GM23248 (cell line): ENCODE results near the gene TMEM169. TPM values are rescaled to one million over a fixed set of nuclear protein-coding genes. Genes with fewer than 3 reads are reported as not detected.
"Not testable (repeated sequence)": the region's sequence is repeated elsewhere in the genome, so short reads cannot be mapped to it uniquely, and the experiment has no call there.

Source experiments
- DNase-seq: peaks from one replicate; pipeline ENCODE4 v3.0.0-alpha.2; 2015
- H2AFZ ChIP-seq: fragments of 200-600 bp; sonication (generic); 2 replicates; pipeline ENCODE4 v1.6.1; 2016; ENCODE audit warnings: antibody characterized with exemption
- H3F3A ChIP-seq: fragments of 200-600 bp; sonication (generic); 2 replicates; pipeline ENCODE4 v1.6.1; 2016; ENCODE audit warnings: mild to moderate bottlenecking, antibody characterized with exemption, mixed run types; ENCODE audit not compliant: insufficient read depth
- H3K27ac ChIP-seq: fragments of 200-600 bp; sonication (generic); 2 replicates; pipeline ENCODE4 v1.5.1; 2016; ENCODE audit warnings: mild to moderate bottlenecking
- H3K27me3 ChIP-seq: fragments of 200-600 bp; sonication (generic); replicated peaks from 2 replicates; pipeline ENCODE4 v1.6.1; 2016; ENCODE audit warnings: mild to moderate bottlenecking; ENCODE audit not compliant: insufficient read depth
- H3K36me3 ChIP-seq: fragments of 200-600 bp; sonication (generic); 2 replicates; pipeline ENCODE4 v1.6.1; 2016; ENCODE audit warnings: low read depth, mild to moderate bottlenecking
- H3K4me1 ChIP-seq: fragments of 200-600 bp; sonication (generic); 2 replicates; pipeline ENCODE4 v1.6.1; 2016; ENCODE audit warnings: mild to moderate bottlenecking; ENCODE audit not compliant: insufficient read depth
- H3K4me2 ChIP-seq: fragments of 200-600 bp; sonication (generic); one replicate; pipeline ENCODE4 v1.6.1; 2016; ENCODE audit warnings: mild to moderate bottlenecking; ENCODE audit not compliant: unreplicated experiment
- H3K4me3 ChIP-seq: fragments of 200-600 bp; sonication (generic); 2 replicates; pipeline ENCODE4 v1.5.1; 2016; ENCODE audit warnings: mild to moderate bottlenecking
- H3K79me2 ChIP-seq: fragments of 200-600 bp; sonication (generic); 2 replicates; pipeline ENCODE4 v1.6.1; 2016; ENCODE audit warnings: mild to moderate bottlenecking; ENCODE audit not compliant: insufficient read depth
- H3K9ac ChIP-seq: fragments of 200-600 bp; sonication (generic); 2 replicates; pipeline ENCODE4 v1.6.1; 2016; ENCODE audit warnings: mild to moderate bottlenecking
- H3K9me2 ChIP-seq: fragments of 200-600 bp; sonication (generic); 2 replicates; pipeline ENCODE4 v1.6.1; 2016; ENCODE audit warnings: mixed run types, mild to moderate bottlenecking, moderate library complexity; ENCODE audit not compliant: insufficient read depth
- H3K9me3 ChIP-seq: fragments of 200-600 bp; sonication (generic); one replicate; pipeline ENCODE4 v1.6.1; 2017; ENCODE audit warnings: low read depth
- H4K20me1 ChIP-seq: fragments of 200-600 bp; sonication (generic); 2 replicates; pipeline ENCODE4 v1.6.0; 2016; ENCODE audit not compliant: insufficient read depth
- EZH2 ChIP-seq: fragments of 200-600 bp; sonication (generic); IDR thresholded peaks from 2 replicates; pipeline ENCODE4 v1.6.1; 2018; ENCODE audit warnings: antibody characterized with exemption, mild to moderate bottlenecking; ENCODE audit not compliant: insufficient read depth, poor library complexity, severe bottlenecking
- EZH2phosphoT487 ChIP-seq: fragments of 200-600 bp; sonication (generic); IDR thresholded peaks from 2 replicates; pipeline ENCODE4 v1.6.1; 2018; ENCODE audit warnings: antibody characterized with exemption, moderate library complexity, mild to moderate bottlenecking, low read depth; ENCODE audit not compliant: insufficient read depth
- WGBS, 2 experiments: methylation state at CpG; one replicate each; pipeline ENCODE4 v1.1.6; 2015 to 2017; ENCODE audit warnings: low lambda C conversion rate in 2 of 2, low coverage in 1 of 2; ENCODE audit errors: missing lambda C conversion rate in 2 of 2; 5-methylcytosine and 5-hydroxymethylcytosine counted together
- in situ Hi-C: fragments of 300-500 bp; cut with MboI; formaldehyde crosslinking; loops from 2 replicates; pipeline ENCODE4 v1.15.0; 2020
- polyA plus RNA-seq: library from polyadenylated mRNA; unstranded; fragments of >200 nt; fragmentation: Nextera tagmentation; extraction: Ambion mirVana; gene quantifications from 2 replicates; pipeline ENCODE4 v1.2.1, GENCODE V29; 2016
- total RNA-seq: library from RNA; depleted of rRNA; stranded (reverse); fragments of >200 nt; shearing (Covaris generic); gene quantifications from 2 replicates; pipeline ENCODE4 v1.2.3, GENCODE V29; 2014

Gene TMEM169
- total and polyA plus RNA-seq, 2 experiments from 2014 or later: under 0.01 to 0.11 TPM

GRCh38 chr2:216078776-216079175 is 2.9 kb upstream of the TMEM169 start:
- H3K4me2 ChIP-seq: no peak overlapping the region
- 94 to 96% methylated on average over 1 of the region's 1 CpG for WGBS, 2 experiments
- H3K4me1 ChIP-seq: 0 out of 2 replicates have a peak, but pooled peaks cover 4% of the 10 kb centered on the region
- no peak overlapping the region for H3K4me3 ChIP-seq
- H3F3A ChIP-seq: no peaks in the 10 kb centered on the region
- H3K79me2 ChIP-seq: no peaks in the 10 kb centered on the region
- H3K9me2 ChIP-seq: no peaks in the 10 kb centered on the region
- H2AFZ ChIP-seq: no peak overlapping the region
- no peak overlapping the region for H3K9ac ChIP-seq
- H3K27me3 ChIP-seq: no peaks in the 10 kb centered on the region
- DNase-seq: no peak
- H3K27ac ChIP-seq: no peak overlapping the region
- TF ChIP-seq EZH2phosphoT487: no peak
- TF ChIP-seq EZH2: no peak
- H3K36me3 ChIP-seq: no peaks in the 10 kb centered on the region
- in situ Hi-C loops: no loop called here
- no peaks in the 10 kb centered on the region for H3K9me3 ChIP-seq
- H4K20me1 ChIP-seq: no peaks in the 10 kb centered on the region

- H3K27ac ChIP-seq, H3K4me1 ChIP-seq, H3K27me3 ChIP-seq, H3K79me2 ChIP-seq, in situ Hi-C loops, DNase-seq, H3K9ac ChIP-seq, H3K4me2 ChIP-seq, H3K36me3 ChIP-seq, H3K9me3 ChIP-seq, H2AFZ ChIP-seq, H3K9me2 ChIP-seq, H3K4me3 ChIP-seq, H3F3A ChIP-seq, H4K20me1 ChIP-seq: not testable (repeated sequence)
- WGBS, 2 experiments: 95 to 98% methylated on average over 10 of the region's 10 CpGs
Measured at GRCh38 chr2:216080048-216080447, 1.7 kb upstream of the TMEM169 start.

DNA sequence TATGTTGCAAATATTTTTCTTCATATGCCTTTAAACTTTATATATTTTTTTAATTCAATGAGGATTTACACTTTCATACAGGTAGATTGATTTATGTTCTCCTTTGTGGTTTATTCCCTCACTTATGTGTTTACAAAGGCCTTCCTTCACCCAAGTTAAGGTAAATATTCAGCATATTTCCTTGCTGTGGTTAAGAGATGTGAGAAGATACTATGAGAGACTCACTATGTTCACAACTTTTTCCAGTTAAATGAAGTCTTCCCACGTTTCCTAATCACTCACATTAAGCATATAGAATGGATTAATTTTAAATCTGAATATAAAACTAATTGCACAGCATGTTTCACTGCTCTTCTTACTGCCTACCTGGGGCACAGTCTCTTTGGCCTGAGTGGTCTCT is 707 bp upstream of the TMEM169 start:
- Histone ChIP-seq H3K27me3 (no peaks in the 10 kb centered on the region), H4K20me1 (no peaks in the 10 kb centered on the region), H3K36me3 (no peaks in the 10 kb centered on the region), H3K79me2 (no peaks in the 10 kb centered on the region), H3K9me3 (no peaks in the 10 kb centered on the region), H3K27ac (no peak overlapping the region), H3K4me3 (peak overlapping the region; percentile 84), H3K4me1 (0 out of 2 replicates have a peak, but pooled peaks cover 4% of the 10 kb centered on the region), H3F3A (no peaks in the 10 kb centered on the region), H3K9ac (peak overlapping the region; percentile 77), H3K4me2 (peak overlapping the region; percentile 81), H2AFZ (peak overlapping the region; percentile 91), H3K9me2 (no peaks in the 10 kb centered on the region)
- WGBS, 2 experiments: 7 to 11% methylated on average over 1 of the region's 1 CpG
- TF ChIP-seq EZH2 (no peak), EZH2phosphoT487 (no peak)
- in situ Hi-C loops: no loop called here
- no peak for DNase-seq

DNA sequence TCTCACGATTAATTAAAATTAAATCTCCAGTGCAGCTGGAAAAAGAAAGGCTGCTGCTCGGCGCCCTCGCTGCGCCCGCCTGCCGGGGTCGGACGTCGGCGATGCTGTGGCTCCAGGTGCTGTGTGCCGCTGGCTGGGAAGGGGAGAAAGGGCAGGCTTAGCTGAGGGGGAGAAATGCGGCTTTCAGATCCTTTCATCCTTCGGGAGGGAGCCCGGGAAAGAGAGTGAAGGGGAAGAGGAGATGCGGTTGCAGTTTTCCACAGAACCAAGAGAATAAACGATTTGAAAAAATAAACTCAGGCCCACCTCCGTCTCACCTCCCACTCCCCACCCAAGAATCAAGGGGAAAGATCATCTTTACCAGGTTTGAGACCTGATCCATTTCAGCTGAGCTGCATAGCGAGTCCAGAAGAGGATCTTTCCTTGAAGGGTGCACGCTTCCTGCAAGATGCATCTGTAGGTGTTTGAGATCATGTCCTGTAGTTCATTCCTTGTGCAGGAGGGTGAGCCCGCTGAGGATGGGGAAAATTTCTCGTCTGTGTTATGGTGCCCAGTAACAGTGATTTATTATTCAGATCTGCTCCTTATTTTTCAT is 495 bp downstream of the TMEM169 start:
- Histone ChIP-seq H3K27ac (no peak overlapping the region), H2AFZ (peak overlapping the region; percentile 91), H3K4me2 (peak overlapping the region; percentile 81), H3K4me1 (0 out of 2 replicates have a peak, but pooled peaks cover 4% of the 10 kb centered on the region), H3K4me3 (peak overlapping the region; percentile 84), H3K9me3 (no peaks in the 10 kb centered on the region), H4K20me1 (no peaks in the 10 kb centered on the region), H3K9me2 (no peaks in the 10 kb centered on the region), H3K9ac (peak overlapping the region; percentile 77), H3K36me3 (no peaks in the 10 kb centered on the region), H3K79me2 (no peaks in the 10 kb centered on the region), H3F3A (no peaks in the 10 kb centered on the region), H3K27me3 (no peaks in the 10 kb centered on the region)
- in situ Hi-C loops: no loop called here
- 15% methylated on average over 20 to 22 of the region's 22 CpGs for WGBS, 2 experiments
- no peak for TF ChIP-seq EZH2phosphoT487
- no peak for DNase-seq

GRCh38 chr2:216082805-216083204 is 1.1 kb downstream of the TMEM169 start:
- Histone ChIP-seq H3K79me2 (no peaks in the 10 kb centered on the region), H2AFZ (no peak overlapping the region; the same call in 1 of the 2 replicates), H3F3A (no peaks in the 10 kb centered on the region), H3K9me3 (no peaks in the 10 kb centered on the region), H3K4me2 (no peak overlapping the region), H3K27me3 (no peaks in the 10 kb centered on the region), H4K20me1 (no peaks in the 10 kb centered on the region), H3K27ac (no peak overlapping the region), H3K4me3 (no peak overlapping the region), H3K36me3 (no peaks in the 10 kb centered on the region), H3K9me2 (no peaks in the 10 kb centered on the region), H3K4me1 (0 out of 2 replicates have a peak, but pooled peaks cover 4% of the 10 kb centered on the region), H3K9ac (no peak overlapping the region)
- DNase-seq: no peak
- in situ Hi-C loops: no loop called here
- WGBS, 2 experiments: 83 to 84% methylated on average over 3 of the region's 3 CpGs
- TF ChIP-seq EZH2phosphoT487: no peak
- TF ChIP-seq EZH2: no peak
